Activated CD4-positive, alpha-beta T cell treated with anti-CD3 and anti-CD28 coated beads, Interleukin-2, amount 50 U/mL, for 16 hours (primary cell): Measurements from ENCODE around the gene ARAP2.

Experiments
- DNase-seq: peaks from one replicate; pipeline ENCODE4 v3.0.0-alpha.2; 2020

ARAP2 gene

DNA sequence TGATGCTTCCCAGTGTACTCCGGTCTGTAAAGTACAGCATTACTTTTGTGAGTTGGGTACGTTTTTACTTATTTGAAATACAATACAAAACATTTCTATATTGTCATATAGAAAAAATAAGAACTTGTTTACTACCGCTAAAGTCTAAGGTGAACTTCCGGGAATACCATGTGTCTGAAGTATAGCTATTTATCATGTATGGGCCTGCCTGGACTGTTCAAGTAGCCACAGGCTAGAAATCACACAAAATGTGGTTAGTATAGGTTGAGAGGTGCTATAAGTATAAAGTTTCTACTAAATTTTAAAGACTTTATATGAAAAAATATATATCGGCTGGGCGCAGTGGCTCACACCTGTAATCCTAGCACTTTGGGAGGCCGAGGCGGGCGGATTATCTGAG lies 152.3 kb downstream of the ARAP2 start:
- no peak for DNase-seq

DNA sequence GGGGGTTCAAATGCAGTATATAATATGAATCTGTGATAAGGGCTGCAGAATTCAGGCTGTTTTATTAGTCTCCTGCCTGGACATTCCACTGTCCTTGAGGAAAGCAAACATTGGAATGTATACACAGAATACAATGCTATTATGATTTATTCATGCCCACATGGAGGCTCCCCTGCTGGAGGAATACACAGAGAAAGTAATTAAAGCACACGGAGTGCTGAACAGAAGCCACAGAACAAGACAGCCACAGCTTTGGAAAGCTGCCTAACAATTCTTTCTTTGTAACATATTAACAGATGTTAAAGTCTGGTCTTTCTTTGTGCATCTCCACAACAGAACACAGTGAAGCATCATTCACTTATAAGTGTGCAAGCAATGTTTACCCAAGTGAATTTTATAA lies 155.8 kb downstream of the ARAP2 start:
- DNase-seq: no peak

DNA sequence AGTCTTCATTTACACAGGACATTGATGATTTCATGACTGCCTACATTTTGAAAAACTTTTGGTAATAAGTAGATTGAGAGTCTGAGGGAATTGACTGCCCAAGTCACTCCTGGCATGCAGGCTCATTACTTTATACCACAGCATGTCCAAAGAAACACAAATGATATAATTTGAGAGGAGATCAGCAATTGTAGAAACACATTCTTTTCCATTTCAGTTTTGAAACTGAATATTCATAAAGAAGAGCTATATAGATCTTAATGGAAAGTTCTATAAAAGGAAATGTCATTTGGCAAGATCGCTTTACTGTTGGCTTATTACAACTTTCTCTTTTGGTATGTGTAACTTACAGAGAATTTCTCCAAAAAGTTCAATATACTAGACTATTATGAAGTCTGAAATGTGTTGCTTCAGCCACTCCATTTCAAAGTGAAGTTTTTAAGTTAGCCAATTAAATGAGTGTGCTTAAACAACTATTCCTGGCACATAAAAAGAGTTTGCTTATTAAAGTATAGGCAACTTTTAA lies 158.0 kb downstream of the ARAP2 start:
- DNase-seq: no peak

DNA sequence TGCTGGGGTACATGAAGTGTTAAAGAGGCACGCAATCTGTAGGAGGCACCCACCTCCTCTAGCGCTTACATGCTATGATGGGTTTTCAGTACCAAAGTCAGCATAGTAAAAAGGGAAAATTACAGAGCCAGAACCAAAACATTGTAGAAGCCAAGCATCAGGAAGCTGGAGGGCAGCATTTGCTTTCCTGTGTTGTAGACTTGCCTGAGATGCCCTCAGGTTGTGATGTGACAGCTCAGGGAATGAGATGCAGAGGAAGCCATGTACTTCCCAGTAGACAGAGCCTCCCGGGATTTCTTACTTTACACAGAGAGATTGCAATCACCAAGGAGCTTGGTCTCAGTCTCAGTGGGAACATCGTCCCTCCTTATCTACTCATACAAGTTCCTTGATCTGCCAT lies 161.5 kb downstream of the ARAP2 start:
- DNase-seq: no peak

DNA sequence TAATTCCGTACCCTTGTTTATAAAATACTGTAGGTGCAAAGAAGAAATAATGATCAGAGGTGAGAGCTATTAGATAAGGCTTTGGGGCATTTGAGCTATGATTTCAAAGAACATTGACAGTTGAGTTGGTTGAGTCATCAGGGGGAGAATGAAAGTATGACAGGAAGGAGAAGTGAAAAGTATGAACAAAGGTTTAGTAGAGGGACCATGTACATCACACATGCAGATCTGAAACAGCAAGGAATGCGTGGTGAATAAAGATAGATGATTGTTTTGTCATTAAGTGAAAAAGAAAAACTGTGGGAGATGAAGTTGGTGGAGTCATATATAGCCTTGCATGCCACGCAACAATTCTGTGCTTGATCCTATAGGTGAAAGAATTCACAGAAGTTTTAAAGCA lies 163.1 kb downstream of the ARAP2 start:
- DNase-seq: peak; percentile 72

DNA sequence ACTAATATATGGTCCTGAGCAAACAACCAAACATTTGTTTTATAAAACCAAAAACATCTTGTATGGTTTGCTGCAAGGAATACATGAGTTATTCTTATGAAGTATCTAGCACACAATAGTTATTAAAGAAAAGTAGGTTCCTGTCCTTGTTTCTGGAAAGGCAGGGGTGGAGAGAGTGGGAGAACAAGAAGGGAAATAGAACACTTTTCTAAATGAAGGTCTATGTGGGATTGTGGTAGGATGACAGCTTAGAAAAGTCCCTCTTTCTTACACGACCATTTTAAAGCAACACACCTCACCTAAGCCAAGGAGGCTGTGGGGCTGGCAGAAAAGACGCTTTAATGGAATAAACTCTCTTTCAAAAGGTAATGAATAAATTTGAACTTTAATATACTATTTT lies 164.6 kb downstream of the ARAP2 start:
- DNase-seq: no peak

DNA sequence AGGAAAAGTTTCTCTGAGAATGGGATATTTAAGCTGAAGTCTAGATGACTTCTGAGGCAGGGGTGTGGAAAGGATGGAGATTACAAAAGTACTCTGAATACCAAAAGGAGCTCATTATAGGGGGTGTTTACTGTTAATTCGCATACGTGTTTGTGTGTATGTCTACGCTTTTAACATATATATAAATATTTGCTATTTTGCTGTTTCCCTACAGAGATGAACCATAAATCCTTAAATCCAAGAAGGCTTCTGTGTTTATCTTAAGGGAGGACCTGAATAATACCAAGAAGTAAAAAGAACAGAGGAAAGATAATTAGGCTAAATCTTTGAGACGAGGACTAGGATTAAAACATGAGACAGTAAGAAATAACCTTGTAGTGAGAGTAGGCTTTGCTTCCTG lies 166.0 kb downstream of the ARAP2 start:
- no peak for DNase-seq

DNA sequence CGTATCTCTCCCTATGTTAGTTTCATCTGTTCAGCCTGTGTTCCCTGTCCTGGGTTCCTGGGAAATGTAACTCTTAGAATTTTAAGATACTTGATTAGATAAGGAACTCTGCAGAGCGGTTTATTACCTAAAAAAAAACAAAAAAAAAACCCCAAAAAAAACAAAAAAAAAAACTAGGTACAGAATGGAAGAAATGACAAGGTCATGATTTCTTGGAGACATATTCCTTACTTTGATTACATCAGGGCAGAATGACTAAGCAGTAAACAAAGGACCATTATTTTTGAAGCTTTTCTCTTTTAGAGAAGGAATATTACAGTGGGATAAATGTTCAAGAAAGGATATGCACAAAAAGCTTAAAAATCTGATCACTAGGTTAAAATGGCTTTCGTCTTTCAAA lies 171.8 kb downstream of the ARAP2 start:
- DNase-seq: no peak

DNA sequence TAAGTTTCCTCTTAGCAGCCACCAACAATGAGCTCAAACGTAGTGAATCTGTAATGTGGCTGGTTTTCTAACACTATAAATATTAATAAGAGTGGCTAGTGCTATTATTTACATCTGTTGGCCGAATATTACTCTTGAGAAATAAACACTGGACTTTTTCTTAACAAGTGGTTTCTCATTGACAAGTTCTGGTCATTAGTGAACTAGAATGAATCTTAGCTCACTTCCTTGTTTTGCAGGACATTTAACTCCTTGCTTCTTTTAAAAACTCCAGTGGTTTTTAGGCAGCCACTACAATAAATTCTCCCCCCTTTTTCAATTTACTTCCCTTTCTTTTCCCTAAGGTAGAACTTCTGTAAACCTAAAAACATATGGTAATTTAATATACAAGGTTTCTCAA lies 177.2 kb downstream of the ARAP2 start:
- no peak for DNase-seq

DNA sequence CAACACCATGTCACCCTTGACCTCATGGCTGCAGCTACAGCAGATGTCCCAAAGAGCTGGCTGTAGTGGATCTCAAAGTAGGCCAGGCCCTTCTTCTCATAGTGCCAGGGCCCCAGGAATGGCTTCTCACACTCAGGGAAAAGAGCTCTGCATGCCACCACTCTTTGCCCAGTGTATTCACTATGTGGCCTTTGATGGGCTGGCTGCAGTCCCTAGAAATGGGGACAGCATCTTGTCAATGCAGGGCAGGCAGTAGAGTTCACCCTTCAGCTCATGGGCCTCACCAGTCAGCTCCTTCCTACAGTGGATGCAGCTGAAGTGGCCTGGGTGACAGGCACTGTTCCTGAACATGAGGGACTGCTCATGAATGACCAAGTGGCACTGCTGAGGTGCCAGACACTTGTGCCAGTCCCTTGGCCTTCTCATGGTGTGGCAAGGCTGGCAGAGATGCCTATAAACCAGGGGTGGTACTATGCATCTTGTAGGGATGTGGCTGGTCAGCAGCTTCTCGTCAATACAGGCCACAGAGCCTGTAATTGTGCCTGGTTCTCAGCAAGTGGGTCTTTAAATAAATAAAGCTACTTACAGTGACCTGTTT lies 178.9 kb downstream of the ARAP2 start:
- DNase-seq: no peak

DNA sequence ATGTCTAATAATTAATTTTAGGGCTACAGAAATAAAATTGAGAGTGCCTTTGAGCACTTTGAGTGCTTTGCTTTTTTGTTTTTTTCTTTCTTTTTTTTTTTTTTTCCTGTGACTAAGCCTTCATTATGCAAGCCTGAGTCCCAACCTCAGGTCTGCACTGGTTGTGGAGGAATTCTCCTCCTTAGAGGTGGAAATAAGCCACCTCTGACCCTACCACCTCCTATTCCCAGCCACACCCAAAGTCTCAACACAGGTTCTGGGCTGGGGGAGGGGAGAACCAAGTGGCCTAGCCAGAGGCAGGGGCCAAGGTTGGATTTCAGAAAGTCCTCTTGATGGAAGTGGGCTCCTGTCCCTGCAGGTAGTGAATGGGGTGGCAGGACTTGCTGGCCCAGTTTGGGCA lies 180.2 kb downstream of the ARAP2 start:
- no peak for DNase-seq

DNA sequence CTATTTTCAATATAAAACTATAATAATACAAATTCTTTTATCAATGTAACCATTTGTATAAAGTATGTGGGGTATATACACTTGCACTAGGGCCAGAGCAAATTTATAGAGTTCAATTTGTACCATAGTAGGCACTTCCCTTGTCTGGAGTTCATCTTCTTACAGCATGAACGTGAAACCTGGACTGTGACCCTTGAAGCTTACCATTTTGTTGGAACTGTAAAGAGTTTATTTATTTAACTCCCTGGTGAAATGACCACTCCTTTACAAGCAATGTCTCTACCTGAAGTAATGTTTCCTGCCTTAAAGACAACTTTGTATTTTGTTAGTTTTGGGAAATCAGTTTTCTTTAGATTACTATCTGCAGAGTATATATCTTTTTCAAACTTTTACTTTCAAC lies 188.2 kb downstream of the ARAP2 start:
- no peak for DNase-seq

DNA sequence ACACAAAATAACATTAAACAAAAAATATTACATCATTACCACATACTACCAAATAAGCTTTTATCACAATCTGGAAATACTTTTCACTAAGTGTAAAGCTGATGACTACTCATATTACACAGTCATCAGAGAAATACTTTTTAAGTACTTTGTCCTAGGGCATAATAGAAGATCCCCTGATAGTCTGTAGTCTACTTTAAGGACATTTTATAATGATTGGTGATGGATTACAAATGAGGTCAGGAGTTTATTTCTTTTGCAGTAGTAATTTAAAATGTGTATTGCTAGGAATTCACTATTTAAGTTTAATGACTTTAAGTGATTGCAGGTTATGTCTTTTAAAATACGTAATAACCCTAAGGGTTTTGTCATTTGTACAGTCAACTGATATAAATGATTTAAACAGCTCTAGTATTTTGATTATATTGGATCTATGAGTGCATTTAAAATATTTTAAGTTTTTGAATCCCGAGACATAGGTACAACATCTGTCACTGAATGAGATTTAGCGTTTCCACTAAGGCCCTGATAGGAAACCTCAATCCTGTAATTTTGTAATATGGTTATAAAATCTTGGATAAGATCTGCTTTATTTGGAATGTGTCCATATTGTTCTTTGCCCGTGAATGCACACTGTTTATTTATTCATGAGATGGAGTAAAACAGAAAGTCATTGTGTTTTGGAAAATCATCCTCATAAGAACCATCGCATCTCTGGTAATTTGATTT lies 189.5 kb downstream of the ARAP2 start:
- no peak for DNase-seq

DNA sequence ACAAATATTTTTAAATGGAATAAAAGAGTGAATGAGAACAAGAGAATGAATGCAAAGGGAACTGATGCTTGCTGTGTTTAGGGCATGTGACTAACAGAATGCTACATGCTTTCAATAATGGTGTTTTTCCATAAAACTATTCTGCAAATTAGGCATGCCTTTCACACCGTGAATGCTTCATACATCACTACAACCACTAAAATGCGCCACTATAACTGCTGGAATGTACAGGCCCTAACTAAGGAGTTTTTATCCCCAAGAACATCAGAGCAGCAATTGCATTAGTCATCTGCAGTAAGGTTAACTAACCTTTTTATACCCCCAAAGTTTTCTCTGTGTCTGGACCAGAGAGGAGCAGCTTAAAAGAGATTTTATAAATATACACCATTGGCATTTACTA lies 190.4 kb downstream of the ARAP2 start:
- DNase-seq: no peak

DNA sequence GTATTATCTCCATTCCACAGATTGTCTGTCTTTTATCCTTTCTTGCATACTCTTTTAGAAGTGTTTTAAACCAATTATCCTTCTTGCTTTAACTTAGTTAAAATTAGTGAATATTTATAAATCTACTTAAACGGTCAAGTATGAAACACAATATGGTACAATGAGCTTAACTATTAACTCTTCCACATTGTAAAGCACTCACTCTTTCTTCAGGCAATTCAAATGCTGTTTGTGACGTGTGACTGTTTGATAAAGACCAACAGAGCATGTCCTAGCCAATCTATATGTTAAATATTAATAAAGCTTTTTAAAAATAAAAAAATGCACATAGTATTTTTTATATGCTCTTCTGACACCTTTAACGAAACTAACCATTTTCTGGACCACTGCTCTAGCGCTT lies 192.7 kb downstream of the ARAP2 start:
- no peak for DNase-seq

DNA sequence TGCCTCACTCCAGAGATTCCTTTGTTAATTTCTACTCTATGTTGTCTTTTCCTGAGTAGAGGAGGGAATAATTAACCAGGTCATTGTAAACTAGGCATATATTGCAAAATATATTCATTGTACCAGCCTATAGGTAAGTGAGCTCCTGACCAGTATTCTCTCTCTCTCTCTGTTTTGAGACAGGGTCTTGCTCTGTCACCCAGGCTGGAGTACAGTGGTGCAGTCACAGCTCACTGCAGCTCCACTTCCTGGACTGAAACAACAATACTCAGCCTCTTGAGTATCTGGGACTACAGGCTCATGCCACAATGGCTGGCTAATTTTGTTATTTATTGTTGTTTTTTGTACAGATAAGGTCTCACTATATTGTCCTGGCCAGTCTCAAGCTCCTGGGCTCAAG lies 198.3 kb downstream of the ARAP2 start:
- DNase-seq: no peak

DNA sequence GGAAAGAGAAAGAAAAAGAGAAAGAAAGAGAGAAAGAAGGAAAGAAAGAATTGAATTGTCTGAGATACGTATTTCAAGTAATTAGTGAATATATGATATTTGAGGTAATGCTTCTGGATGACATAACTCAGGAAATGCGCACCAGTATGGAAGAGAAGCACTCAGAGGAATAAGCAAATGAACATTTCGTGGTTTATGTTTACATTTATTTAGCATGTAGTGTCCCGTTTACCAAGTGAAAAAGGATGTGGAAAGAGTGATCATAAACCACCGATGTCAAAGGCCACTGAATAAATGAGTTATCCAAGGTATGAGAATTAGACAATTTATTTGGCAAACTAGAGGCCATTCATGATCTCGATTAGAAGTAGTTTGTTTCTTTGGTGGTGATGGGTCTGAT lies 200.4 kb downstream of the ARAP2 start:
- no peak for DNase-seq

DNA sequence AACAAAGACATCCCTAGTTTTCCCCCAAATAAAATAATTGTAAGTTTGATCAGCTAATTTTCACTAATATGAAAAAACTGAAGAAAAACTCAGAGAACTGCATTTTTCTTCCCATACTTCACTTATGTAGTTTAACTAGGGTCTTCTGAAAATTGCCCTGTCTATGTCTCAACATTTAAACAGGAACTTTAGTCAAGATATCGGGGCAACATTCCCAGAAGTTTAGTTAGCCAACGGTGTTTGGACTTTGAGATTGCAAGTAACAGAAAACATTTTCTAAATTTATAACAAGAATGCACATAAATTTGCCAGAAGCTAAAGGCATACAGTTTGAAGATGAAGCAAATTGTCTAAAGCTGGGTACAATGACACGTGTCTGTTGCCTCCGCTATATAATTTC lies 201.1 kb downstream of the ARAP2 start:
- DNase-seq: no peak

DNA sequence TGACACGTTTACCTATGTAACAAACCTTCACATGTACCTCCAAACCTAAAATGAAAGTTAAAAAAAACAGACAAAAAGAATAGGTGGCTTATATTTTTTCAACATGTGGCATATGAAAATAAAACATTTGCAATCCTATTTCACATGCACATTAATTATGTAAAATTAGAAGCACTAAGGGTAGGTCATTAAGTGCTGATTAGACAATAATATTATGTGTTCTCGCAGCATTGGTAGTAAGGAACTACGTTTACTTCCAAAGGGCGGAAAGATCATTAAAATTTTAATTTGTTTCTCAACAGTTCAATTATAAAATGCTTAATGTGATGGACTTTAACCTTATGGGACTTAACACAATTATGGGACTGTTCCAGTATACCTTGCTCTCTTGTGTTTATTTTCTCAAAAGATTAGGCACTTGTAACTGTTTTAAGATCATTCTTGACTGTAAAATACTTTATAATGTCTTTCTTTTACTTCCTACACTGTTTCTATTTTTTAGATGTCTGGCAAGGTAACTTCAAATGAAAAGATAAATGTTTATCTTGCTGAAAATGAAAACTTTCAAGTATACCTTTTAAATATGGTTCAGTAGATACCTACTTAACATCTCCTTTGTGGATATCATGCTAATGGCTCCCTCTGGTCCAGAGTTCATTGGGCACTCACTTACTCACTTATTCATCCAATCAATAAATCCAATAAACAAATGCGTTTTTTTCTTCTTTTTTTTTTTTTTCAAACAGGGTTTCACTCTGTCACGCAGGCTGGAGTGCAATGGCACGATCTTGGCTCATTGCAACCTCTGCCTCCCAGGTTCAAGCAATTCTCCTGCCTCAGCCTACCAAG lies 202.0 kb downstream of the ARAP2 start:
- DNase-seq: no peak

DNA sequence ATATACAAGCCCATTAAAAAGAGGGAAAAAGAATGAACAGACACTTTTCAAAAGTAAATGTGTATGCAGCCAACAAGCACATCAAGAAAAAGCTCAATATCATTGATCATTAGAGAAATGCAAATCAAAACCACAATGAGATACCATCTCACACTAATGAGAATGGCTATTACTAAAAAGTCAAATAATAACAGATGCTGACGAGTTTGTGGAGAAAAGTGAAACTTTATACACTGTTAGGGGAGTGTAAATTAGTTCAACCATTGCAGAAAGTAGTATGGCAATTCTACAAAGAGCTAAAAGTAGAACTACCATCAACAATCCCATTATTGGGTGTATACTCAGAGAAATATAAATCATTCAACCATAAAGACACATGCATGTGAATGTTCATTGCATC lies 203.0 kb downstream of the ARAP2 start:
- no peak for DNase-seq

DNA sequence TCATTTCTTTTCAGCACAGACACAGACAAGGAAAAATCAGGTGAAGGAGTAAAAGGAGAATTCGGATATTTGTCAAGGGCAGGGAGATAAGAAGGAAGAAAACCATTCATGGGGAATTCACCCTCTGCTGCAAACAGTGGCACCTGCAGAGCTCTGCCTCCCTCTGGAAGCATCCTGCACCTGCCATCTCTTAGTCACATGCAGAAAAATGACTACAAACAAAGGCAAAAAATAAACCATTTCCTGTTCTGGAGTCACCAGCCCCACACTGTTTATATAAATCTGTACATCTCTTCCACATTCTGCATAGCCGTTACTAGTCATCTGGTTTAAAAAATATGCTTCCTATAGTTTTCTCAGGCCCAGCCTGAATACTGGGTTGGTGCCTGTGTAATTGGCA lies 205.3 kb downstream of the ARAP2 start:
- no peak for DNase-seq

DNA sequence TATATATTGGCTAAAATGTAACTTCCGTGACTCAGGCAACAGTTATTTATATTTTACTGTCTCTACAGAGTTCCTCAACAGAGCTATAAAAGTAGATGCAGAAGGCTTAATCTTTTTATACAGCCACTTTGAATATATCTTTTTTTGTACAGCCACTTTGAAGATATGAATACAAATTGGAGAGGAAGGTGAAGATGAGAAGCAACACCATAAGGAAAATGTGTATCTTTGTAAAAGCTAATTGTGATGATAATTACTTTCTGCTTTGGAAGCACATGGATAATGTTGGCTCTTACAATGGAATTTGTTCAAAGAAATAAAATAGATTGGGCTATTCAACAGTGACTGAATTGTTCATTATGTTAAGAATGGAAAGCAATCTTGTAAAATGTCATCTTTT lies 205.8 kb downstream of the ARAP2 start:
- no peak for DNase-seq

DNA sequence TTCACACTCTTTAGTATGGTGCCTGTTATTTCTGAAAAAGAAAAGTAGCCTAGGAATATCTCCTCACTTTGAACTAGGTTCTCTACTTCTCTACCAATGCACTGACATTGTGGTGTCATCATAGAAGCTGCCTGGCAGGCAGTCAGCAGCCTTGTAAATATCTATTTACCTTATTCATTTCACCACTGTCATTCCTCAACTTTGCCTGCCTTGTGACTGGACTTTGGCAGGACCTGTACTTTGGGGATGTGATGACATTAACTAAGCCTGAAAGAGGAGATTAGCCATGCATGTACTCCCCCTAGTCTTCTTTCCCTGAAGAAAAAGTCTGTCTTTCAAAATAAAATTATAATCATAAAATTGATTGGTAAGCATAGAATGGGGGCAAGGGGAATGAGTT lies 207.2 kb downstream of the ARAP2 start:
- DNase-seq: no peak

DNA sequence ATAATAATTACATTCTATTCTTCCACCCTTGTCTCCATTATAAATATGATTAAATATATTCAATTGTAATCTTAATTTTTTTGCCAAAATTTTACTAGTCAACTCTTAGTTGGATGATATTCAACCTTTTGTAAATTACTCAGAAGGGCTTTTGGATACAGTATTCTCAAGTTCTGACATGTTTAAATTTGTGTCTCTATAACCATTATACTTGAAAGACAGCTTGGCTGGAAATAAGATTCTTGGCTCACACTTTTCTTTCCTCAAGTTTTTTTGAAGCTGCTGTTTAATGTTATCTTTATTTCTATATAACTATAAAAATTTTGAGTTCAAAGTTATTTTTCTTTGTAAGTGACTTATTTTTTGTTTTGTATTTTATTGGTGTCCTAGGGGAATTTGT lies 214.4 kb downstream of the ARAP2 start:
- DNase-seq: no peak
